CD14-positive monocyte (primary cell): ENCODE results near the gene TSEN15. TPM values are rescaled to one million over a fixed set of nuclear protein-coding genes. Genes with fewer than 3 reads are reported as not detected.

ENCODE experiments used
- DNase-seq, 3 donors: peaks; one replicate each; pipeline ENCODE4 v3.0.0-alpha.2; 2011 to 2022
- H2AFZ ChIP-seq: 2 replicates; pipeline ENCODE4 v1.6.0; 2012; ENCODE audit warnings: mild to moderate bottlenecking, low read depth, low read length, inconsistent platforms; ENCODE audit not compliant: insufficient read depth, poor library complexity, severe bottlenecking
- H3K27ac ChIP-seq, 2 donors: 1 replicate in 1 of 2; 2 replicates in 1 of 2; pipeline ENCODE4 v1.5.1; 2012 to 2013; ENCODE audit warnings: low read length in 2 of 2, control low read depth in 1 of 2, inconsistent platforms in 1 of 2, low read depth in 1 of 2, mild to moderate bottlenecking in 1 of 2
- H3K27me3 ChIP-seq, 2 donors: one replicate each; pipeline versions ENCODE4 v1.6.0 to v1.6.1; 2011 to 2013; ENCODE audit warnings: low read length in 2 of 2; ENCODE audit not compliant: control insufficient read depth in 2 of 2, insufficient read depth in 2 of 2
- H3K36me3 ChIP-seq, 2 donors: replicated peaks in 1 of 2; 1 replicate in 1 of 2; 2 replicates in 1 of 2; pipeline versions ENCODE4 v1.5.1 to v1.6.1; 2012 to 2013; ENCODE audit warnings: low read length in 2 of 2, control low read depth in 1 of 2, inconsistent platforms in 1 of 2, mild to moderate bottlenecking in 1 of 2; ENCODE audit not compliant: insufficient read depth in 2 of 2, control insufficient read depth in 1 of 2
- H3K4me1 ChIP-seq, 2 donors: 1 replicate in 1 of 2; 2 replicates in 1 of 2; pipeline versions ENCODE4 v1.5.1 to v1.6.1; 2012 to 2013; ENCODE audit warnings: low read length in 2 of 2, control low read depth in 1 of 2, inconsistent platforms in 1 of 2, mild to moderate bottlenecking in 1 of 2, moderate library complexity in 1 of 2; ENCODE audit not compliant: insufficient read depth in 2 of 2, control insufficient read depth in 1 of 2
- H3K4me2 ChIP-seq: replicated peaks from 2 replicates; pipeline ENCODE3; 2012; ENCODE audit warnings: low read length, moderate library complexity, mild to moderate bottlenecking; ENCODE audit not compliant: poor library complexity, severe bottlenecking; ENCODE audit errors: extremely low read depth
- H3K4me3 ChIP-seq, 3 experiments: fragments of 200-600 bp in 1 of 3; sonication (generic) in 1 of 3; replicated peaks in 1 of 3; 1 replicate in 2 of 3; 2 replicates in 1 of 3; pipeline ENCODE4 v1.5.1; 2011 to 2013; ENCODE audit warnings: low read length in 3 of 3, mild to moderate bottlenecking in 3 of 3, control low read depth in 2 of 3, low read depth in 2 of 3, inconsistent platforms in 1 of 3, moderate library complexity in 1 of 3
- H3K79me2 ChIP-seq: 2 replicates; pipeline ENCODE4 v1.6.0; 2012; ENCODE audit warnings: mild to moderate bottlenecking, control low read depth, inconsistent platforms, low read length, moderate library complexity; ENCODE audit not compliant: insufficient read depth
- H3K9ac ChIP-seq: 2 replicates; pipeline ENCODE4 v1.6.0; 2017; ENCODE audit warnings: low read length, mild to moderate bottlenecking; ENCODE audit not compliant: insufficient read depth, poor library complexity, severe bottlenecking
- H3K9me3 ChIP-seq, 2 donors: replicated peaks in 1 of 2; 1 replicate in 1 of 2; 2 replicates in 1 of 2; pipeline versions ENCODE4 v1.5.1 to v1.6.1; 2012 to 2013; ENCODE audit warnings: low read length in 2 of 2, control low read depth in 1 of 2; ENCODE audit not compliant: control insufficient read depth in 1 of 2, insufficient read depth in 1 of 2
- H4K20me1 ChIP-seq: 2 replicates; pipeline ENCODE4 v1.6.0; 2012; ENCODE audit warnings: mild to moderate bottlenecking, low read length, control low read depth, moderate library complexity; ENCODE audit not compliant: insufficient read depth
- H3K27ac Mint-ChIP-seq, 7 donors: one replicate each; pipeline ENCODE4 v1.8.0; 2020; ENCODE audit warnings: mild to moderate bottlenecking in 7 of 7, mixed read lengths in 7 of 7, moderate library complexity in 6 of 7, inconsistent platforms in 2 of 7
- H3K27me3 Mint-ChIP-seq, 3 donors: one replicate each; pipeline ENCODE4 v1.8.0; 2021 to 2022; ENCODE audit warnings: low read depth in 3 of 3, mild to moderate bottlenecking in 3 of 3, mixed read lengths in 3 of 3, moderate library complexity in 3 of 3, inconsistent platforms in 1 of 3
- H3K36me3 Mint-ChIP-seq, 2 donors: one replicate each; pipeline ENCODE4 v1.8.0; 2020; ENCODE audit warnings: mixed read lengths in 2 of 2, inconsistent platforms in 1 of 2, mild to moderate bottlenecking in 1 of 2
- H3K4me1 Mint-ChIP-seq: one replicate; pipeline ENCODE4 v1.8.0; 2020; ENCODE audit warnings: mild to moderate bottlenecking, mixed read lengths
- H3K4me3 Mint-ChIP-seq, 2 donors: one replicate each; pipeline ENCODE4 v1.8.0; 2020; ENCODE audit warnings: mild to moderate bottlenecking in 2 of 2, mixed read lengths in 2 of 2, moderate library complexity in 1 of 2
- H3K9me3 Mint-ChIP-seq, 7 donors: one replicate each; pipeline ENCODE4 v1.8.0; 2020 to 2022; ENCODE audit warnings: mixed read lengths in 7 of 7, mild to moderate bottlenecking in 6 of 7, moderate library complexity in 6 of 7, inconsistent platforms in 2 of 7
- CTCF ChIP-seq: fragments of 200-600 bp; IDR thresholded peaks from one replicate; pipeline ENCODE4 v1.8.0; 2022; ENCODE audit warnings: antibody characterized with exemption, mild to moderate bottlenecking
- WGBS: methylation state at CpG from one replicate; pipeline ENCODE4 v1.1.5; 2013; ENCODE audit warnings: missing lambda C conversion rate; ENCODE audit not compliant: insufficient coverage; 5-methylcytosine and 5-hydroxymethylcytosine counted together
- intact Hi-C, 2 donors: fragments of 100-400 bp; cut with micrococcal nuclease; formaldehyde crosslinking; loops; one replicate each; pipeline versions ENCODE4 v1.15.0 to v1.15.1; 2023
- polyA plus RNA-seq, 3 donors: library from polyadenylated mRNA; depleted of rRNA in 1 of 3; unstranded in 2 of 3; stranded (reverse) in 1 of 3; fragments of 300-500 nt in 2 of 3; fragments of >200 nt in 1 of 3; fragmentation: Illumina TruSeq in 2 of 3; gene quantifications; 1 replicate in 2 of 3; 2 replicates in 1 of 3; pipeline ENCODE4 v1.2.3, GENCODE V29; 2012 to 2021

The TSEN15 gene
- polyA plus RNA-seq, 3 donors, result 11.8 to 29.4 (median 23.4) TPM

GRCh38 chr1:184051138-184051484 lies 419 bp upstream of the TSEN15 start:
- Histone ChIP-seq H2AFZ (peak overlapping the region; percentile 100), H3K9me3 (no peaks in the 10 kb centered on the region), H3K4me1 (peaks cover 12 to 15% of the 10 kb centered on the region in 2 donors), H3K4me3 (peak overlapping the region; percentile 66 to 97 (median 93)), H3K4me2 (peak overlapping the region; percentile 94), H3K79me2 (peaks cover 30% of the 10 kb centered on the region), H3K9ac (peak overlapping the region; percentile 82), H3K36me3 (peaks cover 8 to 13% of the 10 kb centered on the region in 2 donors), H4K20me1 (no peaks in the 10 kb centered on the region), H3K27me3 (peaks cover 11 to 19% of the 10 kb centered on the region in 2 donors), H3K27ac (peak overlapping the region in 1 of 2 donors; percentile 86)
- Mint-ChIP-seq H3K4me3 (peak overlapping the region; percentile 99 to 100), H3K9me3 (peaks cover 0 to 4% (median 2%) of the 10 kb centered on the region in 7 donors), H3K4me1 (peaks cover 27% of the 10 kb centered on the region), H3K27ac (peak overlapping the region in 3 of 7 donors; percentile 2 to 74 (median 67)), H3K27me3 (peaks cover 4 to 20% (median 7%) of the 10 kb centered on the region in 3 donors), H3K36me3 (peaks cover 10 to 12% of the 10 kb centered on the region in 2 donors)
- no peak for TF ChIP-seq CTCF
- 0% methylated on average over 6 of the region's 6 CpGs for WGBS
- no peak for DNase-seq
- intact Hi-C loops, result no loop called here

GRCh38 chr1:184052194-184052559 lies 647 bp downstream of the TSEN15 start:
- Mint-ChIP-seq H3K27ac (peak overlapping the region in 4 of 7 donors; percentile 13 to 94 (median 51)), H3K27me3 (peaks cover 3 to 20% (median 7%) of the 10 kb centered on the region in 3 donors), H3K4me1 (peaks cover 27% of the 10 kb centered on the region), H3K4me3 (peak overlapping the region; percentile 99 to 100), H3K36me3 (peaks cover 13 to 16% of the 10 kb centered on the region in 2 donors), H3K9me3 (peaks cover 0 to 4% (median 2%) of the 10 kb centered on the region in 7 donors)
- Histone ChIP-seq H2AFZ (peak overlapping the region; percentile 100), H3K4me2 (peak overlapping the region; percentile 94), H4K20me1 (no peaks in the 10 kb centered on the region), H3K79me2 (peaks cover 30% of the 10 kb centered on the region), H3K9ac (peak overlapping the region; percentile 82), H3K36me3 (peaks cover 8 to 22% of the 10 kb centered on the region in 2 donors), H3K4me1 (peaks cover 12 to 15% of the 10 kb centered on the region in 2 donors), H3K9me3 (no peaks in the 10 kb centered on the region), H3K27me3 (peaks cover 11 to 19% of the 10 kb centered on the region in 2 donors), H3K4me3 (peak overlapping the region; percentile 66 to 97 (median 93)), H3K27ac (peak overlapping the region in 1 of 2 donors; percentile 86)
- WGBS, result 17% methylated on average over 5 of the region's 7 CpGs
- intact Hi-C loops, result no loop called here
- DNase-seq, result no peak
- no peak for TF ChIP-seq CTCF
